ENCODE measurements around the gene ENDOV.

Gene ENDOV

DNA sequence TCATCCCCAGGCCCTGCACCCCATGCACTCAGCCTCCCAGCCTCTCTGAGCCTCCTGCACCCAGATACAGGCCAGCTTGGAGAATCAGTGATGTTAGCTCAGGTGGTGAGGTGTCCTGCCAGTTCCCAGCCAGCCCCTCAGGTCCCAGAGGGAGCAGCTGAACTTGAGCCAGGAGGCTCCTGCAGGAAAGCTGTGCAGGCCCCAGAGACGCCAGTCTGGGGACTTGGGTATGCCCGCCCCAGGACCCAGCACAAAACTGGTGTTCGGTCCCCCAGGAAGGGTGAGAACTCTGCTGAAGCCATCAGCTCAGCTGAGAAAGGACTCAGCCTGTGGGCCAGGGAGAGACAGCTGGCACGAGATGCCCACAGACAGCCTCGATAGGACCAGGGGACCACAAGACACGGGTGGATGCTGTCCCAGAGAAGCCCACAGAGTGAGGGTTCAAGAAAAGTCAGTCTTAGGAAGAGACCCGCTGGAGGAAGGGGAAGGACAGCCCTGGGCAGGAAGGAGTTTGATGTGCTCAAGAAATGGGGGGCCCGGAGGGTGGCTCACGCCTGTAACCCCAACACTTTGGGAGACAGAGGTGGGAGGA is 11.0 kb downstream of the ENDOV start:
- Histone ChIP-seq H3K27ac (ENCODE audit: insufficient read depth in 1 of 2, low read depth in 1 of 2, low read length in 2 of 2, poor library complexity in 1 of 2, severe bottlenecking in 2 of 2) (no peak overlapping the region), H3K27me3 (replicated peaks in 2 of 5; ENCODE audit: control insufficient read depth in 4 of 5, insufficient read depth in 5 of 5, low read length in 4 of 5) (no peaks in the 10 kb centered on the region), H3K4me1 (ENCODE audit: control extremely low read depth in 1 of 4, control insufficient read depth in 4 of 4, insufficient read depth in 4 of 4, low read length in 3 of 4) (peaks cover 0 to 14% (median 10%) of the 10 kb centered on the region in 4 experiments), H3K4me3 (ENCODE audit: control insufficient read depth in 1 of 7, extremely low read depth in 1 of 7, insufficient read depth in 4 of 7, low read depth in 2 of 7, low read length in 6 of 7) (no peak overlapping the region), H3K36me3 (ENCODE audit: control insufficient read depth in 4 of 4, insufficient read depth in 4 of 4, low read length in 3 of 4) (no peaks in the 10 kb centered on the region), H3K9me3 (ENCODE audit: control extremely low read depth in 1 of 5, control insufficient read depth in 4 of 5, insufficient read depth in 2 of 5, low read depth in 1 of 5, low read length in 4 of 5) (no peaks in the 10 kb centered on the region)
- 93% methylated on average over 9 of the region's 9 CpGs for WGBS (ENCODE audit: insufficient coverage)
- no peak for DNase-seq
- ChIA-PET POLR2A (no interaction called here), CTCF (interaction anchor here (0.9 to 2.1 kb wide), 5 partner anchors 11 to 499 kb away, joined by 3 to 8 read pairs (median 3); partner anchors contain the start of gene ENDOV)

DNA sequence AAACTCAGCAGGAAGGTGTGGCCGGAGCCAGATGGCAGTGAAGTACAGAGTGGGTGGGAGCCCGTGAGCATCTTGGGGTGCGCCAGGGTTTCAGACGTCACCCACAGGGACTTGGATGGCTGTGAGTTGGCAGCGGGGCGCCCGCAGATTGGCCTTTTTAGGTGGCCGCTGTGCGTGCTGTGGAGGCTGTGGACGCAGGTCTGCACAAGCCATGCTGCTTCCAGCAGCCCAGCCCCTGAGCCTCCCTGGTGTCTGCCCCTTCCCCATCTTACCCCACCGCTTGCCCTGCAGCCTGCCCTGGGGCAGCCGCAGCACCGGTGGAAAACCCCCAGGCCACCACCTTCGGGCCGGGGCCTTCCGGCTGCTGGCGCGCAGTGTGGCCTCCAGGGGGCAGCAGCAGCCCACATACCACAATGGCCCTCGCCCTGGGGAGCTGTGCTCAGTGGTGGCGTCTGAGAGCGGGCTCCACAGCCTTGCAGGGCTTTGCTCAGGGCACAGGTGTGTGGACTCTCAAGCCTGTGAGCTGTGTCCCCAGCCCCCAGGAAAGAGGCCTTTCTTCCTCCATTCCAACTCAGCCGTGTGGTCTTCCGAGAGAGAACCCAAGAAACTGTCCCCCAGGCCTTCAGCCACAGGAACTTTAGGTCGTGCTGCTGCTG is 11.8 kb downstream of the ENDOV start:
- 41% methylated on average over 24 of the region's 24 CpGs for WGBS (ENCODE audit: insufficient coverage)
- Histone ChIP-seq H3K36me3 (ENCODE audit: control insufficient read depth in 4 of 4, insufficient read depth in 4 of 4, low read length in 3 of 4) (no peaks in the 10 kb centered on the region), H3K4me1 (ENCODE audit: control extremely low read depth in 1 of 4, control insufficient read depth in 4 of 4, insufficient read depth in 4 of 4, low read length in 3 of 4) (peaks cover 0 to 14% (median 10%) of the 10 kb centered on the region in 4 experiments), H3K9me3 (ENCODE audit: control extremely low read depth in 1 of 5, control insufficient read depth in 4 of 5, insufficient read depth in 2 of 5, low read depth in 1 of 5, low read length in 4 of 5) (no peaks in the 10 kb centered on the region), H3K4me3 (ENCODE audit: control insufficient read depth in 1 of 7, extremely low read depth in 1 of 7, insufficient read depth in 4 of 7, low read depth in 2 of 7, low read length in 6 of 7) (peak overlapping the region in 2 of 7 experiments; percentile 1 to 23), H3K27me3 (replicated peaks in 2 of 5; ENCODE audit: control insufficient read depth in 4 of 5, insufficient read depth in 5 of 5, low read length in 4 of 5) (no peaks in the 10 kb centered on the region), H3K27ac (ENCODE audit: insufficient read depth in 1 of 2, low read depth in 1 of 2, low read length in 2 of 2, poor library complexity in 1 of 2, severe bottlenecking in 2 of 2) (no peak overlapping the region)
- CTCF ChIA-PET = interaction anchor here (0.6 to 2.5 kb wide), 18 partner anchors 9 to 676 kb away, joined by 3 to 14 read pairs (median 4); partner anchors contain the start of gene ENDOV
- DNase-seq = peak; percentile 67 to 90 (median 87)
- POLR2A ChIA-PET = interaction anchor here (0.6 kb wide), 1 partner anchor 137 kb away, joined by 16 read pairs; no protein-coding TSS in a partner anchor

DNA sequence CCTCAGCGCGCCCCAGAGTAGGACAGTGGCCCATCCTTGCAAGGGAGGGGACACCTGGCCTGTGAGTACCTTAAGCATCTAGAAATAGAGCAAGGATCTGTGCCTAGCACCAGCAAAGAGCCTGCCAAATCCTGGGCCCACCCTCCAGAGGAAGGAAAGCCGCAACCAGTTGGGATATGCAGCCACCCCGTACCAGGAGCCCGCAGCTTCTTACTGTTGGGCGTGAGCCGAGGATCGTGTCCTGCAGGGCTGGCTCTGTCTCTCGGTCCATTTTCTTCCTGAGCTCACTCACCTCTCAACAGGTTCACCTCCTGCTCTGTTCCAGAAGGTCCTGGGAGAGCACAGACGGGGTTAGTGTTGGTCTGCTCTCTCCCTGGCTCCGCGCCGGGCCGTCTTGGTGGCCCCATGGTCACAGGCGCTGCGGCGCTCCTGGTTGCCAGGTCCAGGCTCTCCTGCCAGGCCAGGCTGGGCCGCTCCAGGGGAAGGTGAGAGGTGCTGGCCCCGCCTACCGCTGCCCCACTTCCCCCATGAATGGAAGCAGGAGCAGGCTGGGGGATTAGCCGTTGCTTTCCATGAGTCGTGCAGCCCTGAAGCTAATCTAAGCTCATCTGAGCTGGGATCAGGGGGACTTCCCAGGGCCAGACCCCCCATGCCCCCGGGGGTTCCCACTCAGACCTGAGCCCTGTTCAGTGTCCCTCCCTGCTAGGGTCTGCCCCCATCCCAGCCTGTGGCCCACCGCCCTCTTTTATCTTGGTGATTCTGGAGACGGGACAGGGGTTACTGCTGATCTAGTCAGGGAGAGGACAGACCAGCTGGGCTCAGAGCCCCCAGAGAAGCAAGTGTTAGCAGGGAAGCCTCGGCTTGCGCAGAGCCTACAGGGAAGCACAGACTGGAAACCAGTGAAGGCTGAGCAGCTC is 12.7 kb downstream of the ENDOV start:
- H3K4me3 ChIP-seq (ENCODE audit: control insufficient read depth in 1 of 7, extremely low read depth in 1 of 7, insufficient read depth in 4 of 7, low read depth in 2 of 7, low read length in 6 of 7) = no peak overlapping the region
- WGBS (ENCODE audit: insufficient coverage) = 98% methylated on average over 24 of the region's 27 CpGs
- no peaks in the 10 kb centered on the region for H3K9me3 ChIP-seq (ENCODE audit: control extremely low read depth in 1 of 5, control insufficient read depth in 4 of 5, insufficient read depth in 2 of 5, low read depth in 1 of 5, low read length in 4 of 5)
- H3K27ac ChIP-seq (ENCODE audit: insufficient read depth in 1 of 2, low read depth in 1 of 2, low read length in 2 of 2, poor library complexity in 1 of 2, severe bottlenecking in 2 of 2) = no peak overlapping the region
- DNase-seq = no peak
- H3K27me3 ChIP-seq (replicated peaks in 2 of 5; ENCODE audit: control insufficient read depth in 4 of 5, insufficient read depth in 5 of 5, low read length in 4 of 5) = no peaks in the 10 kb centered on the region
- H3K4me1 ChIP-seq (ENCODE audit: control extremely low read depth in 1 of 4, control insufficient read depth in 4 of 4, insufficient read depth in 4 of 4, low read length in 3 of 4) = peaks cover 0 to 14% (median 10%) of the 10 kb centered on the region in 4 experiments
- CTCF ChIA-PET = interaction anchor here (0.6 to 2.5 kb wide), 21 partner anchors 9 to 675 kb away, joined by 3 to 14 read pairs (median 4); partner anchors contain the start of gene ENDOV
- H3K36me3 ChIP-seq (ENCODE audit: control insufficient read depth in 4 of 4, insufficient read depth in 4 of 4, low read length in 3 of 4) = no peaks in the 10 kb centered on the region
- POLR2A ChIA-PET = interaction anchor here (0.6 kb wide), 1 partner anchor 137 kb away, joined by 16 read pairs; no protein-coding TSS in a partner anchor

DNA sequence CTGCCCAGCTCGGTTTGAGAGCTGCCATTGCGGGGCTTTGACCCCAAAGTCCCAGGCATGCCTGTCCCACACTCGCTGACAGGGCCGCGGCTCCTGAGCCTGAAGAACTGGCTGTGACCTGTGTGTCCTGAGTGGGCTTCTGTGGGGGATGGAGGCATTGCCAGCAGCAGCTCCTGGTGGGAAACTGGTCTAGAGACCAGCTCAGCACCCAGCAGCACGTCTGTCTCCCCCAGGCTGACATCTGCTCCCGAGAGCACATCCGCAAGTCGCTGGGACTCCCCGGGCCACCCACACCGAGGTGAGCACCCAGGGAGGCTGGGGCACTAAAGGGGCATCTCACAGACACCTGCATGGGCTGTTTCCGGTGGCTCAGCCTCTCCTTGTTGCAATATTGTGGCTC is 13.4 kb downstream of the ENDOV start:
- DNase-seq = no peak
- H3K27ac ChIP-seq (ENCODE audit: insufficient read depth in 1 of 2, low read depth in 1 of 2, low read length in 2 of 2, poor library complexity in 1 of 2, severe bottlenecking in 2 of 2) = no peak overlapping the region
- CTCF ChIA-PET = interaction anchor here (0.6 to 2.5 kb wide), 11 partner anchors 11 to 558 kb away, joined by 3 to 14 read pairs (median 5); no protein-coding TSS in a partner anchor
- no peaks in the 10 kb centered on the region for H3K9me3 ChIP-seq (ENCODE audit: control extremely low read depth in 1 of 5, control insufficient read depth in 4 of 5, insufficient read depth in 2 of 5, low read depth in 1 of 5, low read length in 4 of 5)
- WGBS (ENCODE audit: insufficient coverage) = over 99% methylated on average over 12 of the region's 12 CpGs
- H3K27me3 ChIP-seq (replicated peaks in 2 of 5; ENCODE audit: control insufficient read depth in 4 of 5, insufficient read depth in 5 of 5, low read length in 4 of 5) = no peaks in the 10 kb centered on the region
- H3K4me1 ChIP-seq (ENCODE audit: control extremely low read depth in 1 of 4, control insufficient read depth in 4 of 4, insufficient read depth in 4 of 4, low read length in 3 of 4) = peaks cover 0 to 14% (median 10%) of the 10 kb centered on the region in 4 experiments
- POLR2A ChIA-PET = no interaction called here
- H3K4me3 ChIP-seq (ENCODE audit: control insufficient read depth in 1 of 7, extremely low read depth in 1 of 7, insufficient read depth in 4 of 7, low read depth in 2 of 7, low read length in 6 of 7) = no peak overlapping the region
- H3K36me3 ChIP-seq (ENCODE audit: control insufficient read depth in 4 of 4, insufficient read depth in 4 of 4, low read length in 3 of 4) = no peaks in the 10 kb centered on the region

DNA sequence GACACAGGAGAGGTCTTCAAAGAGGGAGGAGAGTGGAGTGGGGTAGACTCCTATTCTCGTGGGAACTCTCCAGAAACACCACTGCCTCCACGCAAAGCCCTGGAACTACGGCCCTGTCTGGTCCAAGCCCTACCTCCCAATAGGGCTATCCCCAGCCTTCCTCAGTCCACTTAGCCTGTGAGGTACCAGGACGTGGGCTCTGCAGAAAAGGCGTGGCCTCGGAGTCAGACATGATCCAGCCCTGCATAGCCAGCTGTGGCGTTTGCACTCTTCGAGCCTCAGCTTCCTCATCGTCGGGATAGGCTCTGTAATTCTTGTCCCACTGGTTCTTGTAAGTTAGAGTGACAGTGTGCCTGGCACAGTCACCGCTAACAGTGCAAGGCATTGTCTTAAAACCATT is 13.8 kb downstream of the ENDOV start:
- H3K27ac ChIP-seq (ENCODE audit: insufficient read depth in 1 of 2, low read depth in 1 of 2, low read length in 2 of 2, poor library complexity in 1 of 2, severe bottlenecking in 2 of 2) = no peak overlapping the region
- DNase-seq = no peak
- H3K4me1 ChIP-seq (ENCODE audit: control extremely low read depth in 1 of 4, control insufficient read depth in 4 of 4, insufficient read depth in 4 of 4, low read length in 3 of 4) = peaks cover 0 to 14% (median 10%) of the 10 kb centered on the region in 4 experiments
- ChIA-PET CTCF (interaction anchor here (0.6 to 2.5 kb wide), 5 partner anchors 11 to 558 kb away, joined by 4 to 14 read pairs (median 7); no protein-coding TSS in a partner anchor), POLR2A (no interaction called here)
- no peaks in the 10 kb centered on the region for H3K27me3 ChIP-seq (replicated peaks in 2 of 5; ENCODE audit: control insufficient read depth in 4 of 5, insufficient read depth in 5 of 5, low read length in 4 of 5)
- 97% methylated on average over 11 of the region's 11 CpGs for WGBS (ENCODE audit: insufficient coverage)
- no peaks in the 10 kb centered on the region for H3K9me3 ChIP-seq (ENCODE audit: control extremely low read depth in 1 of 5, control insufficient read depth in 4 of 5, insufficient read depth in 2 of 5, low read depth in 1 of 5, low read length in 4 of 5)
- H3K4me3 ChIP-seq (ENCODE audit: control insufficient read depth in 1 of 7, extremely low read depth in 1 of 7, insufficient read depth in 4 of 7, low read depth in 2 of 7, low read length in 6 of 7) = no peak overlapping the region
- no peaks in the 10 kb centered on the region for H3K36me3 ChIP-seq (ENCODE audit: control insufficient read depth in 4 of 4, insufficient read depth in 4 of 4, low read length in 3 of 4)

DNA sequence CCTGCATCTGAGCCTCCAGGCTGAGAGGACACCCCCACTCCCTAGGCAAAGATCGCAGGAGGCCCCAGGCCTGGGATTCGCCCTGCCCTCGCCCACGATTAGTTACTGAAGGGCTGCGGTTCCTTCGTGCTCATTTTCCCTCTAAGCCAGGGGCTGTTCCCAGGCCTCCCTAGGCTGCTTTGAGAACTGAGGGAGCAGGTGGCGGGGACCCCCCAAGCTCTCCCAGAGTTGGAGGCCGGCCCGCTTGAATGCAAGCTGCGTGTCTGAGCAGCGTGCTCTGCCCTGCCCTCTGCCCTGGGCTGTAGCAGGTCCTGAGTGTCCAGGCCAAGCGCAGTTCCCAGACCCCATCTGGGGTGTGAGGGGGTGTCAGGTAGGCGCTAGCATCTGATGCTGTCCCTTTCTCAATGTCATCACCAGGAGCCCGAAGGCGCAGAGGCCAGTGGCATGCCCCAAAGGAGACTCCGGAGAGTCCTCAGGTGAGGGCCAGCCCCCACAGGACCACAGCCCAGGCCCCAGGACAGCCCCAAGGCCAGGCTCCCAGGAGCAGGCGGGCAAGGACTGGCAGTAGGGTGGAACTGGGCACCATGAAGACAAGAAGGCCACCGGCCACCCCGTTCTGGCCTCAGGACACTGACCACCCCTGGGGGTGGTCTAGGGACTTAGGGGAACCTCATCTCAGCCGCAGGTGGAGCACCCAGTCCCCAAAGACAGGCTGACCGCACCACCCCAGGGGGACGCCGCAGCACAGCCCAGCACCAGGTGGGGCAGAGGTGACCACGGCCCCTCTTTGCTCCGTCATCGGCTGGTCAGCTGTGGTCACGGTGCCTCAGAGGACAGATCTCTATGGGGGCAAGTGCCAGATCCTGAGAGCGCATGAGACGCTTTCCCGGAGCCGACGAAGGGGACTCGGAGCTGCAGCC is 14.6 kb downstream of the ENDOV start:
- ChIA-PET POLR2A (interaction anchor here (0.5 kb wide), 1 partner anchor 137 kb away, joined by 3 read pairs; no protein-coding TSS in a partner anchor), CTCF (no interaction called here)
- H3K36me3 ChIP-seq (ENCODE audit: control insufficient read depth in 4 of 4, insufficient read depth in 4 of 4, low read length in 3 of 4) = no peaks in the 10 kb centered on the region
- no peak overlapping the region for H3K4me3 ChIP-seq (ENCODE audit: control insufficient read depth in 1 of 7, extremely low read depth in 1 of 7, insufficient read depth in 4 of 7, low read depth in 2 of 7, low read length in 6 of 7)
- 95% methylated on average over 29 of the region's 33 CpGs for WGBS (ENCODE audit: insufficient coverage)
- DNase-seq = no peak
- H3K27ac ChIP-seq (ENCODE audit: insufficient read depth in 1 of 2, low read depth in 1 of 2, low read length in 2 of 2, poor library complexity in 1 of 2, severe bottlenecking in 2 of 2) = no peak overlapping the region
- no peaks in the 10 kb centered on the region for H3K9me3 ChIP-seq (ENCODE audit: control extremely low read depth in 1 of 5, control insufficient read depth in 4 of 5, insufficient read depth in 2 of 5, low read depth in 1 of 5, low read length in 4 of 5)
- H3K4me1 ChIP-seq (ENCODE audit: control extremely low read depth in 1 of 4, control insufficient read depth in 4 of 4, insufficient read depth in 4 of 4, low read length in 3 of 4) = peaks cover 0 to 9% (median 4%) of the 10 kb centered on the region in 4 experiments
- H3K27me3 ChIP-seq (replicated peaks in 2 of 5; ENCODE audit: control insufficient read depth in 4 of 5, insufficient read depth in 5 of 5, low read length in 4 of 5) = no peaks in the 10 kb centered on the region
